ENCODE results near the gene ADCY3. TPM values are rescaled to one million over a fixed set of nuclear protein-coding genes. Genes with fewer than 3 reads are reported as not detected.

The ADCY3 gene
- total and polyA plus RNA-seq, 2 experiments from 2014 or later: 13.8 to 15.0 TPM

DNA sequence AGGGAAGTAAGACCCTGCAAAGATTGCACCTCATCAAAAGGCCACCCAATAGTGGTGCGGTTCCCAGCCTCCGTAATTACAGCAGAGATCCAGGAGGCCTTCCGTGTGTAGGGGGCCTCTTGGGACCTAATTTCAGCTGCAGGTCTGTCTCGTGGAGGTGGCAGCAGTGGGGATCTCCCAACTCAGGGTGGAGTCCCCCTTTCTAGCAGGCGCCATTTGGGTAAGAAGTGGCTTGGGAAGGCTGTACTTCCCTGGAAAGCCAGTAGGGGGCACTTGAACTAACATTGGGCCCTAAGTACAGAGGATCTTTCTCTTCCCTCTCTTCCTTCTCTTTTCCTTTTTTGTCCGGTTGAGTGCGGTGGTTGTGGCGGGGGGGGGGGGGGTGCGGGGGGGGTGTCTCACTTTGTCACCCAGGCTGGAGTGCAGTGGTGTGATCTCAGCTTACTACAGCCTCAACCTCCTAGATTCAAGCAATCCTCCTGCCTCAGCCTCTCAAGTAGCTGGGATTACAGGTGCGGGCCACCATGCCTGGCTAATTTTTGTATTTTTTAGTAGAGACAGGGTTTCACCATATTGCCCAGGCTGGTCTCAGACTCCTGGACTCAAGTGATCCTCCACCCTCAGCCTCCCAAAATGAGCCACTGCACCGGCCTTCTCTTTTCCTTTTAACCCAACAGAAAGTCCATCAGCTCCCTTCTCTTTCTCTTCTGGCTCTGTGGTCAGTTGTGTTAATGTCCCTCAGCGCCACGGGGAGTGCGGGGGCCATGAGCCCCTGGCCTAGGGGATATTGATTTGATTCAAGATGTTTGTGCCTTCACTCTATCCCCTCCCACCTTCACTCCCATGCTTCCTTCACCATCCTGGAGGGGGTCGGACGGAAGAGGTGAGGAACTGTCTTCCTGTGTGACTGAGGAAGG is 94.8 kb downstream of the ADCY3 start:
- Histone ChIP-seq H3K79me2 (no peaks in the 10 kb centered on the region), H3K4me3 (no peak overlapping the region), H3K27me3 (no peaks in the 10 kb centered on the region), H2AFZ (no peak overlapping the region), H3K36me3 (replicated peaks; ENCODE audit: insufficient read depth, low read depth) (no peaks in the 10 kb centered on the region), H3K9me2 (replicated peaks; ENCODE audit: insufficient read depth) (no peaks in the 10 kb centered on the region), H3K9me3 (ENCODE audit: low read depth) (no peaks in the 10 kb centered on the region), H3K4me2 (no peak overlapping the region), H3K4me1 (ENCODE audit: insufficient read depth) (no peaks in the 10 kb centered on the region), H4K20me1 (ENCODE audit: insufficient read depth, poor library complexity, severe bottlenecking) (no peaks in the 10 kb centered on the region), H3K27ac (no peak overlapping the region)
- 97% methylated on average over 14 of the region's 16 CpGs for WGBS (ENCODE audit: low lambda C conversion rate, missing lambda C conversion rate)
- no peak for DNase-seq (ENCODE audit: low spot score)
- TF ChIP-seq, protein P1, sequence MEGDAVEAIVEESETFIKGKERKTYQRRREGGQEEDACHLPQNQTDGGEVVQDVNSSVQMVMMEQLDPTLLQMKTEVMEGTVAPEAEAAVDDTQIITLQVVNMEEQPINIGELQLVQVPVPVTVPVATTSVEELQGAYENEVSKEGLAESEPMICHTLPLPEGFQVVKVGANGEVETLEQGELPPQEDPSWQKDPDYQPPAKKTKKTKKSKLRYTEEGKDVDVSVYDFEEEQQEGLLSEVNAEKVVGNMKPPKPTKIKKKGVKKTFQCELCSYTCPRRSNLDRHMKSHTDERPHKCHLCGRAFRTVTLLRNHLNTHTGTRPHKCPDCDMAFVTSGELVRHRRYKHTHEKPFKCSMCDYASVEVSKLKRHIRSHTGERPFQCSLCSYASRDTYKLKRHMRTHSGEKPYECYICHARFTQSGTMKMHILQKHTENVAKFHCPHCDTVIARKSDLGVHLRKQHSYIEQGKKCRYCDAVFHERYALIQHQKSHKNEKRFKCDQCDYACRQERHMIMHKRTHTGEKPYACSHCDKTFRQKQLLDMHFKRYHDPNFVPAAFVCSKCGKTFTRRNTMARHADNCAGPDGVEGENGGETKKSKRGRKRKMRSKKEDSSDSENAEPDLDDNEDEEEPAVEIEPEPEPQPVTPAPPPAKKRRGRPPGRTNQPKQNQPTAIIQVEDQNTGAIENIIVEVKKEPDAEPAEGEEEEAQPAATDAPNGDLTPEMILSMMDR (IDR thresholded peaks at IDR 0.05; ENCODE audit: poor library complexity): peak; percentile 24
- no peak for TF ChIP-seq EZH2 (IDR thresholded peaks at IDR 0.05; ENCODE audit: borderline replicate concordance)

DNA sequence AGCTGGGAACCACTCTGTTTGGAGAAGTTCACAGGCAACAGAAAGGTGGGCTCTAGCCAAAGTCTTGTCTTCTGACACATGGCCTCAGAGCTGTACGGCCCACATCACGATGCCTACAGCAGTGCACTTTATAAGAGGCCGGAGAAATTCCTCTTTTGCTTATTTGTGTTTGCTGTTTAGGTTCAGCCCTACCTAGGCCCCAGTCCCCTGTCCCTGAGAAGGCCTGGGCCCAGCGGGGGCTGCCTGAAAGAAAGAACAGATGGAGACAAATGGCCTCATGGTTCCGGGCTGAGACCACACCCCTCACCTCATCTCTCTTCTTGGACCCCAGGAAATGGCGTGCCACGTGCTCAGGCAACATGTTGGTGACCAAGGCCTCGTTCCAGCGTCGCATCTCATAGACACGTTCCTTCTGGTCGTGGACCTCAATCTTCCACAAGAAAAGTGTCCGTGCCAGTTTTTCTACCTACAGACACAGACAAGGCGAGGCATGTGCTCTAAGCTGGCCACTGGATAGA is 95.9 kb downstream of the ADCY3 start:
- 96% methylated on average over 14 of the region's 14 CpGs for WGBS (ENCODE audit: low lambda C conversion rate, missing lambda C conversion rate)
- Histone ChIP-seq H4K20me1 (ENCODE audit: insufficient read depth, poor library complexity, severe bottlenecking) (no peaks in the 10 kb centered on the region), H3K4me1 (ENCODE audit: insufficient read depth) (no peaks in the 10 kb centered on the region), H3K27me3 (no peaks in the 10 kb centered on the region), H3K27ac (no peak overlapping the region), H3K9me2 (replicated peaks; ENCODE audit: insufficient read depth) (no peaks in the 10 kb centered on the region), H3K36me3 (replicated peaks; ENCODE audit: insufficient read depth, low read depth) (no peaks in the 10 kb centered on the region), H3K9me3 (ENCODE audit: low read depth) (no peaks in the 10 kb centered on the region), H3K79me2 (no peaks in the 10 kb centered on the region), H3K4me3 (no peak overlapping the region), H2AFZ (no peak overlapping the region), H3K4me2 (no peak overlapping the region)
- no peak for DNase-seq (ENCODE audit: low spot score)
- TF ChIP-seq, protein P1 (IDR thresholded peaks at IDR 0.05; ENCODE audit: poor library complexity): no peak
- TF ChIP-seq EZH2 (IDR thresholded peaks at IDR 0.05; ENCODE audit: borderline replicate concordance): no peak
- no peak for TF ChIP-seq EZH2phosphoT487 (IDR thresholded peaks at IDR 0.05; ENCODE audit: low read depth, severe bottlenecking, unreplicated experiment)

DNA sequence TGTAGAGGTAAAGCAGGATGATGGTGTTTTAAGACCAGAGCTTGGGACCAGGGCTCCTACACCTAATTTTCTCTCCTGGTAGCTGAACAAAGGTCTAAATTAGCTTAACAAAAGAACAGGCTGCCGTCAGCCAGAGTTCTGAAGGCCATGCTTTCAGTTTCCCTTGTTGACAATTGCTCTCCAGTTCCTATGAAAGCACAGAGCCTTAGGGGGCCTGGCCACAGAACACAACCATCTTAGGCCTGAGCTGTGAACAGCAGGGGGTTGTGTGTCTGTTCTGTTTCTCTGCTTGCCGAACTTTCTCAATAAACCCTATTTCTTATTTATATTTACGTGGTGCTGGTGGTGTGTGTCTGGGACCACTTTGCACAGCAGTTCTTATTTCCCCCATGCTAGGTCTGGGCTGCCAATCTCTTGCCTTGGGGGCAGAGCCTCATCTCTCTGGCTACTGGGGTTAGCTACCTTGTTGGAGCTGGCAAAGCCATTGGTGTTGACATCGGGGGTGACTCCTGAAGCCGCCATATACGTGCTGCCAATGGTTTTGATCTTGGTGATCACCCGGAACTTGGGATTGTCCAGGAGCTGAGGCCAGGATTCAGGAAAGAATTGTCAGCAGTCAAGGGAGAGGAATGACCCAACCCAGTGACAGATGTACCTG is 97.9 kb downstream of the ADCY3 start:
- no peaks in the 10 kb centered on the region for H3K79me2 ChIP-seq
- no peak overlapping the region for H3K4me3 ChIP-seq
- DNase-seq (ENCODE audit: low spot score): no peak
- H3K9me3 ChIP-seq (ENCODE audit: low read depth): no peaks in the 10 kb centered on the region
- no peaks in the 10 kb centered on the region for H3K27me3 ChIP-seq
- H4K20me1 ChIP-seq (ENCODE audit: insufficient read depth, poor library complexity, severe bottlenecking): no peaks in the 10 kb centered on the region
- 81% methylated on average over 7 of the region's 7 CpGs for WGBS (ENCODE audit: low lambda C conversion rate, missing lambda C conversion rate)
- H3K4me2 ChIP-seq: no peak overlapping the region
- no peak overlapping the region for H2AFZ ChIP-seq
- H3K36me3 ChIP-seq (replicated peaks; ENCODE audit: insufficient read depth, low read depth): no peaks in the 10 kb centered on the region
- H3K9me2 ChIP-seq (replicated peaks; ENCODE audit: insufficient read depth): no peaks in the 10 kb centered on the region
- TF ChIP-seq EZH2phosphoT487 (IDR thresholded peaks at IDR 0.05; ENCODE audit: low read depth, severe bottlenecking, unreplicated experiment) (no peak), EZH2 (IDR thresholded peaks at IDR 0.05; ENCODE audit: borderline replicate concordance) (no peak)
- TF ChIP-seq, protein P1 (IDR thresholded peaks at IDR 0.05; ENCODE audit: poor library complexity): no peak
- H3K27ac ChIP-seq: no peak overlapping the region
- no peaks in the 10 kb centered on the region for H3K4me1 ChIP-seq (ENCODE audit: insufficient read depth)
